Fibroblast of lung (primary cell): ENCODE data around the gene NEK5.

Experiments
- CTCF ChIP-seq, 2 donors: IDR thresholded peaks in 1 of 2; conservative IDR thresholded peaks in 1 of 2; 1 replicate in 1 of 2; 2 replicates in 1 of 2; pipeline ENCODE4 v1.5.1; 2011 to 2012; ENCODE audit warnings: low read length in 2 of 2, control low read depth in 1 of 2, inconsistent platforms in 1 of 2, low read depth in 1 of 2, mild to moderate bottlenecking in 1 of 2
- EZH2 ChIP-seq: IDR thresholded peaks from 2 replicates; pipeline ENCODE4 v1.5.1; 2012; ENCODE audit warnings: low read length, control low read depth, mild to moderate bottlenecking; ENCODE audit errors: missing control alignments

GRCh38 chr13:52096748-52097147 is 32.1 kb downstream of the NEK5 start:
- TF ChIP-seq CTCF (conservative IDR thresholded peaks at IDR 0.05 in 1 of 2, IDR thresholded peaks at IDR 0.05 in 1 of 2; ENCODE audit: low read depth in 1 of 2, low read length in 2 of 2) (no peak), EZH2 (no peak)
